ENCODE results near the gene NEK7.
"Not testable (repeated sequence)": the region's sequence is repeated elsewhere in the genome, so short reads cannot be mapped to it uniquely, and the experiment has no call there.

Gene NEK7

GRCh38 chr1:198156745-198157240 is at the start of gene NEK7:
Gene NEK7, plus strand, starts transcription at chr1:198156998. Its CDS starts 75,583 bp downstream, at chr1:198232581.
- DNase-seq (ENCODE audit: low read depth in 2 of 3, low spot score in 2 of 3), result peak in 1 of 3 experiments; percentile 45

DNA sequence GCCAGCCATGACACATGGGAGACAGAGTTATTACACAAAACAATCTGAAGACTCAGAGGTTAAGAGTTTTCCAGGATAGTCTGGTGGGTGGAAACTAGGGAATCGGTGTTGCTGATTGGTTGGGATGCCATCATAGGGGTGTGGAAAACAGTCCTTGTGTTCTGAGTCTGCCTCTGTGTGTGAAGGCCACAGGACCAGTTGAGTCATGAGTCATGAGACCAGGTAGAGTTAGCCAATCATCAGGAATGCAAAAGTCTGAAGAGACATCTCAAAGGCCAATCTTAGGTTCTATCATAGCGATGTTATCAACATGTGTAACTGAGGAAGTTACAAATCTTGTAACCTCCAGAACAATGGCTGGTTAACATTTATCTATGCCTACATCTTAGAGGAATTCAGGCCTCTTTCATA is 49.7 kb upstream of the NEK7 start:
- DNase-seq (ENCODE audit: low read depth in 2 of 3, low spot score in 2 of 3), result no peak

GRCh38 chr1:198108636-198109370 is 48.0 kb upstream of the NEK7 start:
- no peak for DNase-seq (ENCODE audit: low read depth in 2 of 3, low spot score in 2 of 3)

- DNase-seq (ENCODE audit: low read depth in 2 of 3, low spot score in 2 of 3), result no peak
Observed at GRCh38 chr1:198109371-198109715, 47.5 kb upstream of the NEK7 start.

GRCh38 chr1:198113342-198113750 is 43.5 kb upstream of the NEK7 start:
- no peak for DNase-seq (ENCODE audit: low read depth in 2 of 3, low spot score in 2 of 3)

- no peak for DNase-seq (ENCODE audit: low read depth in 2 of 3, low spot score in 2 of 3)
Observed at GRCh38 chr1:198116069-198116468, 40.7 kb upstream of the NEK7 start.

GRCh38 chr1:198116469-198116868 is 40.3 kb upstream of the NEK7 start:
- no peak for DNase-seq (ENCODE audit: low read depth in 2 of 3, low spot score in 2 of 3)

DNA sequence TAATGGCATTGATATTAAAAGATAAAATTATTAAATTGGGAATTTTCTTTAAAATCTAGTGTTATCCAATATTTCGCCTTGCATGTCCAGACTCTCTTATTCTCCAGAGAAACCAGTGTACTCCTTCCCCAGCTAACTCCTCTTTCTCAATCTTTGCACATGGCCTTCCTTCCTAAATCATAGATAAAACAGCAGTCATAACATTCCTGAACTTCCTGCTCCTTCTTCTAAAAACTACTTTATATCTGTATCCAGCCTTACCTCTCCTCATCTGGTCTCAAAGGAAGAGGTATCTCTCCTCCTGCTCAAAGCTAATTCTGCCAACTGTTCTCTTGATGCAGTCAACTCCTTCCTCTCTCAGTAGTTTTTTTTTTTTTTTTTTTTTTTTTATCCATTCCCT is 39.5 kb upstream of the NEK7 start:
- no peak for DNase-seq (ENCODE audit: low read depth in 2 of 3, low spot score in 2 of 3)

DNA sequence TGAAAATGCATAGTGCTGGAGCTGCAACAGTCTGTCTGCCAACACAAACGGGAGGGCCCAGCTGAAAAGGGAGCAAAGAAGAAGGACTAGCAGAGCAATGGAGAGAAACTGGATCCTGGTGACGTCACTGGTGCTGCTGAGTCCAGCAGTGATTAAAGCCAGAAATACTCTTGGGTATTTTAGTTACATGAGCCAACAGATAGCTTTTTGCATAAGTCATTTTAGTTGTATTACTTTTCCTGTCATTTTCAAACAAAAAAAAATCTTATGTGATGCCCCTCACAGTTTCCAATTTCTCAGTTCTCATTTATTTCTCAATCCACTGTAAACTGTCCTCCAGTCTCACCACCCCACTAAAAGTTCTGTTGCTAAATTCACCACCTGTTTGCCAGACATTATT is 38.7 kb upstream of the NEK7 start:
- DNase-seq (ENCODE audit: low read depth in 2 of 3, low spot score in 2 of 3), result no peak

GRCh38 chr1:198119906-198120305 is 36.9 kb upstream of the NEK7 start:
- no peak for DNase-seq (ENCODE audit: low read depth in 2 of 3, low spot score in 2 of 3)

DNA sequence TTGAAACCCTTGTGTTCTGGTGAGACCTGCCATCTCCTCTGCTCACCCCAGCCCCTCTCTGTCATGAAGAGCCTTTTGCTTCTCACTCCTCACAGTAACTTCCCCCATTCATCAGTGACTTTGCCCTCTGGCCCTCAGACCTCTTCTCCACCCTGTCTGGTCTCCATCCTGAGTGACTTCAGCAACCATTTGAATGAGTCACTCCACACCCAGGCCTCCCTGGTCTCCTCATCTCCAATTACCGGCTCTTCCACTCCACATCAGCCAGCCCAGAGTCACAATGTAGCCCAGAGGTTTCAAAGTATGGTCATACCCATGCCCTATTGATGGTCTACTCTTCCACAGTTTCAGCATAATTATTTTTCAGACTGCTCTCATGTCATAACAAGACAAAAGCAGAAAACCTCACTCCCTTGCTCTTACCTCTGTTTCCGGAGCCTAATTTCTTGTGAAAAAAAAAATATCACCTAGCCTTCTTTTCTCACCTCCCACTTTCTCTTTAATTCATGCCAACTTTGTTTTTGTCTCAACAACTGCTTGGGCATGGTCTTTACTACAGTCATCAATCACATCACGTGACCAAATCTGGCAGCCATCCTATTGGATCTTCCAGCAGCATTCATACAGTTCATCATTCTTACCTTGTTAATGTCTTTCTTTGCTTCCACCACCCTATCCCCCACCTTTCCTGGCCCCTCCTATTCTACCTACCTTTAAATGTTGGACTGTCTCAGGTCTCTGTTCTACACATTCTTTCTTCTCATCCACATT is 35.6 kb upstream of the NEK7 start:
- DNase-seq (ENCODE audit: low read depth in 2 of 3, low spot score in 2 of 3), result no peak

DNA sequence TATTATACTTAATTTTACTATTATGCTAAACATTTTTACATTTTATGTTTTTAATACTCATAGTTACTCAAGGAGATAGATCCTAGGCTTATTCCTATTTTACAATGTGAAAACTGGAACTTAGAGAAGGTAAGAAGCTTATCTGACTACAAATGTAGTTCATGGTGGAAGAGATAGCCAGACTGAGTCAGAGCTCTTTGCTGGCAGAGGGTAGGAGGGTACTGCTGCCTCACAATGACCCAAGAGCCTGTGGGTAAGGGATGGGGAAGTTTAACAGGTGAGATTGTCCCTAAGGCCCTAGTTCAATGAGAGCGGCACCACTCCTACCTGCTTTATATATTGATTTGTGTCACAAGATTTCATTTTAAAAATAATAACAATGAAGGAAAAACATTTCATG is 34.1 kb upstream of the NEK7 start:
- DNase-seq (ENCODE audit: low read depth in 2 of 3, low spot score in 2 of 3), result no peak

- DNase-seq (ENCODE audit: low read depth in 2 of 3, low spot score in 2 of 3), result no peak
Observed at GRCh38 chr1:198123133-198123532, 33.7 kb upstream of the NEK7 start.

GRCh38 chr1:198124673-198125072 is 32.1 kb upstream of the NEK7 start:
- DNase-seq (ENCODE audit: low read depth in 2 of 3, low spot score in 2 of 3), result no peak

- DNase-seq (ENCODE audit: low read depth in 2 of 3, low spot score in 2 of 3), result no peak
Observed at GRCh38 chr1:198125995-198126735, 30.6 kb upstream of the NEK7 start.

- DNase-seq (ENCODE audit: low read depth in 2 of 3, low spot score in 2 of 3), result no peak
Observed at GRCh38 chr1:198128533-198128932, 28.3 kb upstream of the NEK7 start.

DNA sequence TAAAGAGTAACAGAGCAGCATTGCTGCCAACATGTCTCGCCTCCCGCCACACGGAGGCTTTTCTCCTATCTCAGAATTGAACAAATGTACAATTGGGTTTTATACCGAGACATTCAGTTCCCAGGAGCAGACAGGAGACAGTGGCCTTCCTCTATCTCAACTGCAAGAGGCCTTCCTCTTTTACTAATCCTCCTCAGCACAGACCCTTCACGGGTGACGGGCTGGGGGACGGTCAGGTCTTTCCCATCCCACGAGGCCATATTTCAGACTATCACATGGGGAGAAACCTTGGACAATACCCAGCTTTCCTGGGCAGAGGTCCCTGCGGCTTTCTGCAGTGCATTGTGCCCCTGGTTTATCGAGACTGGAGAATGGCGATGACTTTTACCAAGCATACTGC is 26.7 kb upstream of the NEK7 start:
- not testable (repeated sequence) for DNase-seq (ENCODE audit: low read depth in 2 of 3, low spot score in 2 of 3)

GRCh38 chr1:198132060-198132781 is 24.6 kb upstream of the NEK7 start:
- DNase-seq (ENCODE audit: low read depth in 2 of 3, low spot score in 2 of 3), result no peak

DNA sequence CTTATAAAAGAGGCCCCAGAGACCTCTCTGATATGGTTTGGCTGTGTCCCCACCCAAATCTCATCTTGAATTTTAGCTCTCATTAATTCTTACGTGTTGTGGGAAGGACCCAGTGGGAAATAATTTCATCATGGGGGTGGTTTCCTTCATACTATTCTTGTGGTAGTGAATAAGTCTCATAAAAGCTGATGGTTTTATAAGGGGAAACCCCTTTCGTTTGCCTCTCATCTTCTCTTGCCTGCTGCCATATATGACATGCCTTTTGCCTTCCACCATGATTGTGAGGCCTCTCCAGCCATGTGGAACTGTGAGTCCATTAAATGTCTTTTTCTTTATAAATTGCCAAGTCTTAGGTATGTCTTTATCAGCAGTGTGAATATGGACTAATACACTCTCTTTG is 22.5 kb upstream of the NEK7 start:
- no peak for DNase-seq (ENCODE audit: low read depth in 2 of 3, low spot score in 2 of 3)

DNA sequence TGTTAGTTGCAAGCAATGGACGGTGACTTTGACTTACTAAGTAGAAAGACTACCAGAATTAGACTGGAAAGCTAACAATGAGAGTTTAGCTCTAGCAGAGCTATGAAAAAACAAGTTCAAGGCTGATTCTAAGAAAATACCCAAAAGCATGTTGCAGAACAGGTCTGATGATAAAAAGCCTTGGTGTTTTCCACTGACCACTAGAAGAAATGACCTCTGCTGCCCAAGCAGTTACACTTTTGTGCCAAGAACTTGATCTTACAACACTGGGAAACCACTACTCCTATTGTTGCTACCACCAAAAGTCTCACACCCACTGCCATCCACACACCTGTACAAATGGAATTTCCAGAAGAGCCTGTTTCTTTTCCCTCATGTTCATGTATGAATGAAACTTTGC is 21.4 kb upstream of the NEK7 start:
- no peak for DNase-seq (ENCODE audit: low read depth in 2 of 3, low spot score in 2 of 3)

GRCh38 chr1:198141668-198142351 is 15.0 kb upstream of the NEK7 start:
- DNase-seq (ENCODE audit: low read depth in 2 of 3, low spot score in 2 of 3), result no peak
